Left renal cortex interstitium (tissue), 4 donors: ENCODE results near the gene RALGPS1. TPM values are rescaled to one million over a fixed set of nuclear protein-coding genes. Genes with fewer than 3 reads are reported as not detected.
"Not testable (repeated sequence)": the region's sequence is repeated elsewhere in the genome, so short reads cannot be mapped to it uniquely, and the experiment has no call there.

Experiments
- DNase-seq, 4 donors: peaks; one replicate each; pipeline ENCODE4 v3.0.0-alpha.2; 2013; ENCODE audit warnings: low read depth in 4 of 4, low spot score in 2 of 4, missing footprints in 1 of 4
- polyA plus RNA-seq, 4 donors: library from polyadenylated mRNA; unstranded; fragments of 120-200 nt; gene quantifications; one replicate each; pipeline ENCODE4 v1.2.1, GENCODE V29; 2013; ENCODE audit not compliant: insufficient read length in 4 of 4

RALGPS1 gene
- polyA plus RNA-seq, 4 donors = 18.8 to 30.8 (median 25.2) TPM

DNA sequence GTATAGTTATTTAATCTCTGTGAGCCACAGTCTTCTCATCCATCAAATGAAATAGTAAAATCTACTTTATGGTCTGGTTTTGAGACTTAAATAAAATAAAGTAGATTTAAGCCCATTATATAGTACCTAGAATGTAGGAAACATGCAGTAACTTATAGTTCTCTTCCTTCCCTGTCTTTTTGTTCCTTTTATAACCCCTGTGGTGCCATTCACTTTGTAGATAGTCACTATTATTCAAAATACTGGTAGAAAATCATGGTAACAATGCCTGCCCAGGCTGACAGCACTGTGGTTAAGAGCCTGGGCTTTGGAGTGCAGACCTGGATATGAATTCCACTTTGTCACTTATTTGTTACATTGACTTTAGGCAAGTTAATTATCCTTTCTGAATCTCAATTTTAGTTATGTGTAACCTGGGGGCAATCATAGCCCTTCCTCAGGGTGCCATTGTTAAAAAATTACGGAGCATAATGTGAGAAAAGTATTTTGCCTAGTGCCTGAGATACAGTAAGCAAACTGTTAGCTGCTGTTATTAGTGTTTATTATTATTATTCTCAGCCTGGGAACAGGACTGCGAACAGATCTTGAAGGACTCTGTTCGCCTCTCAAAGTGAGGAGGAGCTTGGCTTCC is 100.4 kb downstream of the RALGPS1 start:
- no peak for DNase-seq

- DNase-seq = no peak
Measured at GRCh38 chr9:127015921-127016512, 101.4 kb downstream of the RALGPS1 start.

GRCh38 chr9:127017979-127018378 is 103.4 kb downstream of the RALGPS1 start:
- not testable (repeated sequence) for DNase-seq

GRCh38 chr9:127018935-127019334 is 104.4 kb downstream of the RALGPS1 start:
- no peak for DNase-seq

DNA sequence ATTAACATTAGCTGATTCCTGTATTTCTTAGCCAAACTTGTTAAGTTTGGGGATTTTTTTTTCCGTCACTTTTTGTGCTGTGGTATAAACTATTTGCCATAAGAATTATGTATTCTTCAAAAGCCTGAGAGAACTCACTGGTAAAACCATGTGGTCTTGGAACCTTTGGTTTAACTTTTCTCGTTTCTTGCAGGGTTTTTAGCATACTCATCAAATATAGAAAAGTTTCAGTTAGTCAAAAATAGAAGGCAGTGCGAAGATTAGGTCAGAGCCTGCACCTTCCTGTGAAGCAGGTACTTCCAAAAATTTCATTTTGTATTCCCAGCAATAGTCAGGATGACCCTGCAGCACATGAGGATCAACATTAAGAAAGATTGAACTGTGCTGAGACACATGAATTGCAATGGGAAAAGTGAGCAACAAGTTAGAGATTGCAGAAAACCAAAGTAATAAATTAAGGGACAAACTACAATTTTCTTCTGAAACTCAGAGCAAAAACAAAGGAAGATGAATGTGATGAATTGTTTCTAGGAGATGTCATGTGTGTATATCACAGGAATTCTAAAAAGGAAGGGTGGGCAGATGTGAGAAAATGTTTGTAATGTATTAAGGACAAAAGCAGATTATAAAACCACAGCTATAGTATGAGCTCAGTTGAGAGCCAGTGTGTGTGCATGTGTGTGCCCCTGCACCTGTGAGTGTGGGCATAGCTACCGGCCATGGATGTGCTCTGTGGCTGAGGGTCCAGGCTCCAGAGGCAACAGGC is 105.6 kb downstream of the RALGPS1 start:
- DNase-seq = no peak

- DNase-seq = no peak
Measured at GRCh38 chr9:127020802-127021078, 106.2 kb downstream of the RALGPS1 start.

DNA sequence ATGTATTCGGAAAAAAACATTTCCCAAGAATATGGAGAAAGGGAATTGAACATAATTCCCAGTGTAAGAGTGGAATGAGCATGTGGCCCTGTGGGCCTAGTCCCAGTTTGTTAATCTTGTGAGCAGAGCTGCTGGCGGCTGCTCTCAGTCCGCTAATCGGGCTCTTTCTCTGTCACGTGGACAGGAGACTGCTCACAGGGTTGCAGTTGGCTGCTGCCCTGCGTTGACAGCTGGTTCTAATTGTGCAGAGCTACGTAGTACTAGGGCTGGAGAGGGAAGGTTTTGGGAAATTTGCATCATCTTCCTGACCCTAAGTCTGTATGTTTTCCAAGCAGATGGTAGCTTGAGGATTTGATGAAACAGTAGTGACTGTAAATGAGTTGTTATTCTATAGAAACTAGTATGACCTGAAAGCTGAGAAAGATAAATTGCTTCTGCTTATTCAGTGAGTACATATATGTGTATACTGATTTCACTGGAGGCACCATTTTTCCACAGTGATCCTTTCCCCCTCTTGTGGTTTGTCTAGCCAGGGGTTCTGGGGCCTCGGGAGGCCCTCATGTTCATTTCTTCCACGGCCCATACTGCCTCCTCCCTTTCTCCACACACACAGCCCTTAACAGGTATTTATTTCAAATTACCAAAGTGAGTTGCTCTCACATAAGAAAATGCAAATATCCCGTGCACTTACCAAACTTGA is 107.2 kb downstream of the RALGPS1 start:
- peak; percentile 31 to 65 (median 58) for DNase-seq

GRCh38 chr9:127022913-127023660 is 108.5 kb downstream of the RALGPS1 start:
- DNase-seq = no peak

DNA sequence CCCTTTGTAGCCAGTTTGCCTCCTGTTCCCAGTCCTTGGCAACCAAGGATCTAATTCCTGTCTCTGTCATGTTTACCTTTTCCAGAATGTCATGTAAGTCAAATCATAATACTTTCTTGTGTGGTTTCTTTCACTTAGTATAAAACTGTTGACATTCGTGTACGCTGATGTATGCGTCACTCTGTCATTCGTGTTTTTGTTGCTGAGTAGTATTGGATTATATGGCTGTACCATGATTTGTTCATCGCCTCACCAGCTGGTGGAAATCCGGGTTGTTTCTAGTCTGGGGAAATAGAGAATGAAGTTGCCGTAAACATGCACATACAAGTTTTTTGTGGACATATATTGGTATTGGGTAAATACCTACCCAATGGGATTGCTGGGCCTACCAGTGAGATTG is 110.5 kb downstream of the RALGPS1 start:
- no peak for DNase-seq

DNA sequence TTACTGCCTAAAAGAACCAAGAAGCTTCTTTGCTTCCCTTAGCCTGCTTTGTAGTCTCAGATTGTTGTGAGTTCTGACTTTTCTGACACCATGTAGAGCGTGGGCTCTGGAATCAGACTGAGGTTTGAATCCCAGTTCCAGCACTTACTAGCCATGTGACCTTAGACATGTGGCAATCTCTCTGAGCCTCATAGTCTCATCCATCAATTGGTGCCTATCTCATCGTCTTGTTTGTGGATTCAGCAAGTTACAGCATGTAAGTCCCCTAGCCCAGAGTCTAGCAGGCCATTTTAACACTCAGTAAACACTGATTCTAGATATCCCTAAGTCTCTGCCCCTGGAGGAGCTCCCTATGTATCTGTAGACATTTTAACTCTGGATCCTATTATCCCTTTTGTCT is 113.1 kb downstream of the RALGPS1 start:
- no peak for DNase-seq

- no peak for DNase-seq
Measured at GRCh38 chr9:127029548-127029947, 115.0 kb downstream of the RALGPS1 start.

DNA sequence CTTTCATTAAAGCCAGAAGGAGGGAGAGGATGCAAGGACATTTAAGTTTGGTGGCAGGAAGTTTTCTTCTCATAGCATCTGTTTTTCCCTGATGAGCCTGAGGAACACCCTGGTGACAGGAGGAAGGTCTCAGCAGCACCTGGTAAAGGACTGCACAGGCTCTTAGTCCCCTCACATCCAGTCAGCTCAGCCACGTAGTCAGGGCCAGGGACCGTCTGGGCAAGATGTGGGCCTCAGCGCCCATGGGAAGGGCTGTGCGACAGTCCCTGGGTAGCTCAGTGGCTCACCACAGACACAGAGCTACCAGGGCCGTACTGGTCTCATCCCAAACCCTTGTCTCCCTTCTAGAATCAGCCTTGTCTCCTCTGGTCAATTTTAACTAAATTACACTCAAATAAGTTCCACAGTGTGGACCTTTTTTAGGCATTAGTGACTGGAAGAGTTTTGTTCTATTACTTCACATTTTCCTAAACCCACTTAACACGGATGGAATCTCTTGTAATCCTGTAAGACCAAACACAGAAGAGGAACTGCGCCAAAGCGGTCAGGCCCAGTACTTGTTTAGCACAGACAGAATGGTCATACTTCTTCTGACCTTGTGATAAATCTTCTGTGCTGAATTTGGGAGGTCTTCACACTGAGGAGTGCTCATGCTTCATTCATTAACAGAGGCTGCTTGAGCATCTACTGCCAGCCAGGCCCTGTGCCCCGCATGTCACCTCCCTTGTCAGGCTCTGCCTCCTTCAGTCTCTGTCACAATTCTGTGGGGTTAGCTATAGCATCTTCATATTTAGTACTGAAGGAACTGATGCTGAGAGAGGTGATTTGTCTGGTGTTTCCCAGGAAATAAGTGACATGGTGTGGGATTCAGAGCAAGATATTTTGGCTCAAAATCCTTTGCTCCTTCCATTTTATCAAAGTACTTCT is 116.5 kb downstream of the RALGPS1 start:
- no peak for DNase-seq

- no peak for DNase-seq
Measured at GRCh38 chr9:127032256-127032655, 117.7 kb downstream of the RALGPS1 start.

DNA sequence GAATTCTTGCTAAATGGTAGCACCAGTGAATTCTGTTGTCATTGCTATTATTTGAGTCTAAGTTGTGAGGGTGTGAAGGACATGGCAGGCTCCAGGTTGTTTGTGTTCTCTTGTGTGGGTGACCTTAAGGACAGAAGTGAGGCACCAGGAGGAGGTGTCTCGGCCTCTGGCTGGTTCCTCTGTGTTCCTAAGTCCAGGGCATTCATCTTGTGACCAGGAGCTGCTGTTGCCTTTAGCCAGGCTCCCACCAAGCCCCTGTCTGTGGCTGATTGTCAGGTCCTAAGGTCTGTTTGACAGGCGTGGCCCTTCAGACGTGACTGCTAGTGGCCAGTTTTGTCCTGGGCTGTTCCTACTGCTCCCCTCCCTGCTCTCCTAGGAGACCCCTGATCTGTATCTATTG is 118.5 kb downstream of the RALGPS1 start:
- no peak for DNase-seq

- DNase-seq = no peak
Measured at GRCh38 chr9:127033789-127034188, 119.2 kb downstream of the RALGPS1 start.

DNA sequence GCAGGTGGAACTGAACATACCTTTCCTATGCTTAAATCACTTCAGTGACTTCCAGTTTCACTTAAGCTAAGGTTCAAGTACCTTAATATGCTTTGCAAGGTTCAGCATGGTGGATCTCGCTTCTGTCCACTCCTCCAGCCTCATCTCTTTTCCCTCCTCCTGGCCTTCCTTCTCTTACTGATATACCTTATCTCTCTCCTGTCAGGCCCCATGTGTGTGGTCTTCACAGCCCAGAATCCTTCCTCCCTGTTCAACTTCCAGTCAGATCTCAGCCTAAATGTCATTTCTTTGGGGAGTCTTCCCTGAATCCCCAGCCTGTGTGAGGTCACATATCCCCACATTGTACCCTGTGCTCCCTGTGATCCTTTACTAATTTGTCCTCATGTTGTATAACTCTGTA is 120.1 kb downstream of the RALGPS1 start:
- DNase-seq = no peak

GRCh38 chr9:127035423-127035822 is 120.8 kb downstream of the RALGPS1 start:
- DNase-seq = no peak

GRCh38 chr9:127035948-127036347 is 121.4 kb downstream of the RALGPS1 start:
- DNase-seq = no peak

- DNase-seq = no peak
Measured at GRCh38 chr9:127036437-127036836, 121.9 kb downstream of the RALGPS1 start.

DNA sequence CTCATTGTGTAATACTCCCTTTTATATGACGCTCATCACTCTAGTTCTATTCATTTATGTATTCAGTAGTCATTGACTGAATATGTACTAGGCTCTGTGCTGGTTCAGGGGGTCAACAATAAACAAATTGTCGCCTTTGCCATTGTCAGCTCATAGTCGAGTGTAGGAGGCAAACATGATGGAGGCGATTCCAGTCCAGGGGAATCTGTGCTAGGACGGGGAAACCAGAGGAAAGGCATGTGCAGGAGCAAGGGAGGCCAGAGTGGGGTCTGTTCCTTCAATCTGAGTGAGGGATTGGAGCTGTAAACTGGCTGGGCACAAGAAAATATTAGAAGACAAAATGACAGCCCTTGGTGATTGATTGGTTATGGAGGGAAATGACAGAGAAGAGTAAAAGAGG is 123.9 kb downstream of the RALGPS1 start:
- no peak for DNase-seq
